Measurements from ENCODE around the gene KCNAB1. TPM values are rescaled to one million over a fixed set of nuclear protein-coding genes. Genes with fewer than 3 reads are reported as not detected.
A peak's percentile ranks its signal among the peaks of the same experiment; 100 is the strongest.
"Not testable (repeated sequence)": the region's sequence is repeated elsewhere in the genome, so short reads cannot be mapped to it uniquely, and the experiment has no call there.

The KCNAB1 gene
- total RNA-seq, 1 experiment from 2014 or later: not detected

DNA sequence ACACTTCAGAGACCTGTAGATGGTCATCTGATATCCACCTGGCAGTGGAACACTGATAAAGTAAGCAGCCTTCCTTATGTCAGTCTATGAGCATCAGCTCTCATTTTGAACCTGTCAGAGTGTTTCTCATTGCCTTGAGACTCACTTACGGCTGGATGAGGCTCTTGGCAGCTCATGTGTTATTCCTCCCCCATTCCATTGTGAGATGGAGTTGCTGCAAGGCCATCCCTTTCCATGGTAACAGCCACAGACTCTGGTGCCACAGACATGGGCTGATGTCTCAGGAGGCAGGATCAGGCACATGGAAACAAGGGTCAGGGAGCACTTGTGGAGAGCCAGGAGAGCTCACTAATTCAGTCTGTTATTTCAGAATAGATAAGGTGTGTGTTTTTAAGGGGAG lies 11.9 kb downstream of the KCNAB1 start:
- in situ Hi-C loops (cut with HindIII; ENCODE audit: low pct_unique_long_range_greater_than_20kb, low sequenced_read_pairs): no loop called here
- no peak for DNase-seq (ENCODE audit: low read depth)

DNA sequence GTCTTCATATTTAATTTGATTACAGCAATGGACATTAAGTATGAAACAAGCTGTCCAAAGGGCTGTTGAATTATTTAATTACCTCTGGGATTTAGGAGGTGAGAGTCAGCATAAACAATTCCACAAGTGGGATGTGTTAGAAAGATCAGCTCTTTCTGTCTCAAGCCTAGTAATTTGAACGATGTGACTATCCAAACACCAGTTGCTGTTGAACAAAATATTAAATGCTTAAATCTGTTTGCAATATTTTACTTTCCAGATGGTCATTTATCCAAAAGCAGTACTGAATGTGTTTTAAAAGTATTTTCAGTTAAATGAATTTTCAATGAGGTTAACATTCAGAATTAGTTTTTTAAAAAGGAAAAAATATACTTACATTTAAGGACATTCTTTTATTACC lies 12.7 kb downstream of the KCNAB1 start:
- no peak for DNase-seq (ENCODE audit: low read depth)
- in situ Hi-C loops (cut with HindIII; ENCODE audit: low pct_unique_long_range_greater_than_20kb, low sequenced_read_pairs): no loop called here

- no peak for DNase-seq (ENCODE audit: low read depth)
- in situ Hi-C loops (cut with HindIII; ENCODE audit: low pct_unique_long_range_greater_than_20kb, low sequenced_read_pairs): no loop called here
Measured at GRCh38 chr3:156135921-156136638, 15.7 kb downstream of the KCNAB1 start.

DNA sequence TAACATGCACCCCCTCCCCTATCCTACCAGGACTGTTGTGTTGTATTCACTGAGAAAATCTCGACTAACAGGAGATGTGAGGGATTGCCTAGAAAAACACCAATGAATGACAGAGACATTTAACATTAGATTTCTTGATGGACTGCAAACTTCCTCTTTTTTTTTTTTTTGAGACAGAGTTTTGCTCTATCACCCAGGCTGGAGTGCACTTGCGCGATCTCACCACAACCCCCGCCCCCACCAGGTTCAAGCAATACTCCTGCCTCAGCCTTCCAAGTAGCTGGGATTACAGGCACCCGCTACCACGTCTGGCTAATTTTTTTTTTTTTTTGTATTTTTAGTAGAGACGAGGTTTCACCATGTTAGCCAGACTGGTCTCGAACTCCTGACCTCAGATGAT lies 17.0 kb downstream of the KCNAB1 start:
- DNase-seq (ENCODE audit: low read depth); in situ Hi-C loops (cut with HindIII; ENCODE audit: low pct_unique_long_range_greater_than_20kb, low sequenced_read_pairs): not testable (repeated sequence)

GRCh38 chr3:156140001-156140595 lies 19.7 kb downstream of the KCNAB1 start:
- in situ Hi-C loops (cut with HindIII; ENCODE audit: low pct_unique_long_range_greater_than_20kb, low sequenced_read_pairs): no loop called here
- DNase-seq (ENCODE audit: low read depth): no peak

DNA sequence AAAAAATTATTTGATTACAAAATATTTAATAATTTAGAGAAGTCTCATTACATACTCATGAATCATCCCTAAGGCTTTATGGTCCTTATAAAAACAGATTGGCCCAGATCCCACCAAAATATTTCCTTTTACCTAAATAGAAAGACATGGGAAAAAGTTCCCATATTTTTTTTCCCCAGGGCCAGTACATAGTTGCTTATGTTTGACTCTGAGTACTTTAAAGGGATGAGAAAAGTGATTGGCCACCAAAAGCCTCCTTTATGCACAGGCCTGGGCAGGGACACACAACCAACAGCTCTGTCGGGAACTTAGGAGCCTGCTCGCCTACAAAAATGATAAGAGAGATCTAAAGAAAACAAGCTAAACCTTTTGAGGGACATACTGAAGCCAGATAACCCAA lies 22.3 kb downstream of the KCNAB1 start:
- no peak for DNase-seq (ENCODE audit: low read depth)
- in situ Hi-C loops (cut with HindIII; ENCODE audit: low pct_unique_long_range_greater_than_20kb, low sequenced_read_pairs): no loop called here

- DNase-seq (ENCODE audit: low read depth): no peak
- in situ Hi-C loops (cut with HindIII; ENCODE audit: low pct_unique_long_range_greater_than_20kb, low sequenced_read_pairs): no loop called here
Measured at GRCh38 chr3:156143136-156143535, 22.8 kb downstream of the KCNAB1 start.

DNA sequence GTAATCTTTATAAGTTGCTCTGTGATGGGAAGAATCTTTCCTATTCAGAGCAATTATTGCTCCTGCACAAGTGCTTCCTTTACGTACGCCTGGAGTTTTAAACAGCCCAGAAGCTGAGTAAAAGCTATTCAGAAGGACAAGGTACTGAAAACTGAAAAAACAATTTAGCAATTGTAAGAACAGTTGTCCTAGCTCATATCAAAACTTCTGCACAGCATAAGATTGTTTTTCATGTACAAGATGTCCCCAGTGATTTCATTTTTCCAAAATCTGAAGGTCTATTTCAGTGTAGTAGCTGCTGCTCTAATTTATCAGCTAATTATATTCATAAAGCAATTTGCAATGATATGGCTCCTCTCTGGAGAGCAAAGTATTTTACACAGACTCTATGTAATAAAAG lies 23.7 kb downstream of the KCNAB1 start:
- in situ Hi-C loops (cut with HindIII; ENCODE audit: low pct_unique_long_range_greater_than_20kb, low sequenced_read_pairs): no loop called here
- DNase-seq (ENCODE audit: low read depth): no peak

DNA sequence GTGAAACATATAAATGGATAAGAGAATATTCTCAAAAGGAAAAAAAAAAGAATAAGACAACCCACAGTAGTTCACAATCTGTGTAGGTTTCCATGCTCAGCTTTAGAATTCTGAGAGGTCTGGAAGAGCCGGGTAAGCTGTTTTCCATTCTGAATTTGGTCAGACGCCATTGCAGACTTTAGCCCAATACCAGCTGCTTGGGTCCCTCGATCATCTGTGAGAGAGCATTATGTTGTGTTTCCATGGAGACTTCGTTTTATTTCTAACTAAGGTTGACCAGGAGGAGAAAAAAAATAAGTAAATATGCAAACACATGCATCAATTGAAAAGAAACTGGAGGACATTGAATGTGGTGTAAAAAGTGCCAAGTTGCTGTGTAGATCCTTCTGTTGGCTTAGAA lies 25.5 kb downstream of the KCNAB1 start:
- in situ Hi-C loops (cut with HindIII; ENCODE audit: low pct_unique_long_range_greater_than_20kb, low sequenced_read_pairs): no loop called here

GRCh38 chr3:156148345-156148945 lies 28.1 kb downstream of the KCNAB1 start:
- in situ Hi-C loops (cut with HindIII; ENCODE audit: low pct_unique_long_range_greater_than_20kb, low sequenced_read_pairs): no loop called here
- DNase-seq (ENCODE audit: low read depth): no peak

More for the DNA sequence above, 25.5 kb downstream of the KCNAB1 start:
- DNase-seq (ENCODE audit: low read depth): no peak

DNA sequence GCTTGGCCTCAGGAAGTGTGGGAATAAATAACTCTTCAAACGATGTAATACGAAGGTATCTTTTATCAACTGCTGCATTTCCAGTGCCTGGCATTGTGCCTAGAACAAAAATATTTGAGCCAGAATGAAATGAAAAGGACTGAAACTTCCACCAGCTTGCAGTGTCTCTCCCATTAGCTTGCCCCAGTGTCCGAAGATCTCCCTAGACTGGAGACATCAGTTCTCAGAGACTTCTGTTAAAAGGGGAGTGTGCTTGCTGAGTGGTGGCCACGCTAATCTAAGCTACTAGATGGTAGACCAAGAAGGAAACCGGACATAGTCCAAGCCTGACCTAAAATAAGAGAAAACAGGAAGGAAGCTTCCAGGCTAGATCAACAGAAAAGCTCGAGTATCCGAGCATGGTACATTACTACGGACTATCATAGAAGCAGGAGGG lies 28.6 kb downstream of the KCNAB1 start:
- no peak for DNase-seq (ENCODE audit: low read depth)
- in situ Hi-C loops (cut with HindIII; ENCODE audit: low pct_unique_long_range_greater_than_20kb, low sequenced_read_pairs): no loop called here

GRCh38 chr3:156149876-156150275 lies 29.5 kb downstream of the KCNAB1 start:
- no peak for DNase-seq (ENCODE audit: low read depth)
- in situ Hi-C loops (cut with HindIII; ENCODE audit: low pct_unique_long_range_greater_than_20kb, low sequenced_read_pairs): no loop called here

GRCh38 chr3:156150434-156151066 lies 30.2 kb downstream of the KCNAB1 start:
- peak; percentile 61 for DNase-seq (ENCODE audit: low read depth)

DNA sequence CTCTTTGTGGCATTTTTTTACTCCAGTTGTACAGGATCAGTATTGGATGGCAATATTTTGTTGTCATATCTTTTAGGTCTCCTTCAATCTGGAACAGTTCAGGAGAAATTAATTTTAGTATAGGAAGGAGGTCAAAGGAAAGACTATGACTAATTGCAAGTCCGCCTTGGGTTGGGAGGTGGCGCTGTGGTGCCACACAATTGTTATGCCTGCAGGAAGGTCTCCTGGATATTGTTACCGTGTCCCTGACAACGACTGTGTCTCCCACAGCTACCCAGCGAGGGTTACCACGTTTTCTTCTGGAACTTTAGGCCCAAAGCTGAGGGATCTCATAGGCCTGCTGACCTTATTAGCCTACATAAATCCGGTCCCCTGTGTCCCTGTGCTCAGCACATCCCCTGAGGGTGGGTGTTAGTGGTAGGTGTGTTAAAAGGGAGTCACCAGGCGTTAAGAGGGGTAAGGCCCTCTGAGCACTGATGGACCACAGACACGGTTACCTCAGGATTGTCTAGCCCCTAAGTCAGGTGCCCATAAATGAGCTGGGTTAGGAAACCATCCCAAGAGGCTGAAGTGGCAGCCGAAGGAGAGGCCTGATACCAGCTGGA lies 31.5 kb downstream of the KCNAB1 start:
- DNase-seq (ENCODE audit: low read depth): peak; percentile 55
- in situ Hi-C loops (cut with HindIII; ENCODE audit: low pct_unique_long_range_greater_than_20kb, low sequenced_read_pairs): no loop called here

More at GRCh38 chr3:156150434-156151066, 30.2 kb downstream of the KCNAB1 start:
- in situ Hi-C loops (cut with HindIII; ENCODE audit: low pct_unique_long_range_greater_than_20kb, low sequenced_read_pairs): no loop called here

GRCh38 chr3:156158656-156159295 lies 38.4 kb downstream of the KCNAB1 start:
- in situ Hi-C loops (cut with HindIII; ENCODE audit: low pct_unique_long_range_greater_than_20kb, low sequenced_read_pairs): no loop called here
- DNase-seq (ENCODE audit: low read depth): peak; percentile 45

GRCh38 chr3:156160647-156161046 lies 40.3 kb downstream of the KCNAB1 start:
- in situ Hi-C loops (cut with HindIII; ENCODE audit: low pct_unique_long_range_greater_than_20kb, low sequenced_read_pairs): no loop called here

GRCh38 chr3:156161172-156161571 lies 40.8 kb downstream of the KCNAB1 start:
- peak; percentile 30 for DNase-seq (ENCODE audit: low read depth)
- in situ Hi-C loops (cut with HindIII; ENCODE audit: low pct_unique_long_range_greater_than_20kb, low sequenced_read_pairs): no loop called here

More at GRCh38 chr3:156160647-156161046, 40.3 kb downstream of the KCNAB1 start:
- no peak for DNase-seq (ENCODE audit: low read depth)

GRCh38 chr3:156163848-156164247 lies 43.5 kb downstream of the KCNAB1 start:
- in situ Hi-C loops (cut with HindIII; ENCODE audit: low pct_unique_long_range_greater_than_20kb, low sequenced_read_pairs): no loop called here
- no peak for DNase-seq (ENCODE audit: low read depth)

All from Caki2 (cell line).